HL-60 (cell line): ENCODE results near the gene KISS1R.

Experiments used
- CTCF ChIP-seq: IDR thresholded peaks from one replicate; pipeline ENCODE4 v1.5.1; 2011; ENCODE audit warnings: low read length, control low read depth, inconsistent platforms; ENCODE audit not compliant: insufficient read depth
- GABPA ChIP-seq: IDR thresholded peaks from 2 replicates; pipeline ENCODE4 v1.6.1; 2012; ENCODE audit warnings: low read depth
- POLR2AphosphoS5 ChIP-seq: IDR thresholded peaks from 2 replicates; pipeline ENCODE4 v1.6.1; 2012; ENCODE audit warnings: low read depth
- REST ChIP-seq: IDR thresholded peaks from 2 replicates; pipeline ENCODE4 v1.6.1; 2012; ENCODE audit warnings: low read depth; ENCODE audit not compliant: insufficient replicate concordance
- SPI1 ChIP-seq: IDR thresholded peaks from 2 replicates; pipeline ENCODE4 v1.6.1; 2012; ENCODE audit warnings: low read depth, mild to moderate bottlenecking, borderline replicate concordance

DNA sequence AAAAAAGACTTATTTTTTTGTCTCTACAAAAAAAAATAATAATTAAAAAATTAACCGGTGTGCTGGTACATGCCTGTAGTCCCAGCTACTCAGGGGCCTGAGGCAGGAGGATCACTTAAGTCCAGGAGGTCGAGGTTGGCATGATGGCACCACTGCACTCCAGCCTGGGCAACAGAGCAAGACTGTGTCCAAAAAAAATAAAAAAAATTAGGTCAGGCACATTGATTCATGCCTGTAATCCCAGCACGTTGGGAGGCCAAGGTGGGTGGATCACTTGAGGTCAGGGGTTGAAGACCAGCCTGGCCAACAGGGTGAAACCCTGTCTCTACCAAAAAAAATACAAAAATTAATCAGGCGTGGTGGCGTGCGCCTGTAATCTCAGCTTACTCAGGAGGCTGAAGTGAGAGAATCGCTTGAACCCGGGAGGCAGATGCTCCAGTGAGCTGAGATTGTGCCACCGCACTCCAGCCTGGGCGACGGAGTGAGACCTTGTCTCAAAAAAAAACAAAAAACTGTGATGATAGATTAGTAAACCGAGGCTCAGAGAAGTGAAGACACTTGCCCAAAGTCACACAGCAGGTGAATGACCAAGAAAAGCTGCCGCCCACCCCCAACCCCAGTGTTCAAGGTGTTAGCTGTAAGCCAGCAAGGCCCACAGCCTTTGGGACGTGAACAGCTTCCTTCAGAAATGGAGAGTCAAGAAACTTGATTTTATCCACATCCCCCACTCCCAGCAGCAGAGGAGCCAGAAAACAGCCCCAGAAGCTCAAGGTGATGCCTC is 14.5 kb upstream of the KISS1R start:
- TF ChIP-seq CTCF (no peak), POLR2AphosphoS5 (no peak), GABPA (no peak), REST (no peak), SPI1 (no peak)
